H1 (cell line): ENCODE results near the gene SVOPL. TPM values are rescaled to one million over a fixed set of nuclear protein-coding genes. Genes with fewer than 3 reads are reported as not detected.

Experiments
- CTCF ChIA-PET: fragments of 300-600 bp; sonication (Branson Sonifier 250); formaldehyde crosslinking; loops from one replicate; lab custom pipeline; 2021; ENCODE audit not compliant: partially characterized antibody; lab: Charles Lee
- POLR2A ChIA-PET: fragments of 300-600 bp; sonication (Branson Sonifier 250); formaldehyde crosslinking; loops from one replicate; lab custom pipeline; 2021; ENCODE audit warnings: inconsistent platforms; ENCODE audit not compliant: partially characterized antibody; lab: Charles Lee
- DNase-seq, 2 experiments: peaks; one replicate each; pipeline versions ENCODE4 v3.0.0 to v3.0.0-alpha.2; 2010 to 2022; ENCODE audit warnings: low spot score in 2 of 2, low read depth in 1 of 2, mixed read lengths in 1 of 2
- FAIRE-seq: peaks from 2 replicates; lab custom pipeline; 2011; peaks lifted over from hg19 to GRCh38; lab: Jason Lieb, UNC
- H2AFZ ChIP-seq: 2 replicates; pipeline ENCODE4 v1.8.1; 2012; ENCODE audit warnings: low read length, inconsistent platforms
- H2AK5ac ChIP-seq: 2 replicates; pipeline ENCODE4 v1.6.1; 2013; ENCODE audit warnings: low read depth, low read length
- H2BK120ac ChIP-seq: replicated peaks from 2 replicates; pipeline ENCODE3; 2013; ENCODE audit warnings: low read depth, low read length, inconsistent platforms
- H2BK12ac ChIP-seq: 2 replicates; pipeline ENCODE4 v1.6.1; 2013; ENCODE audit warnings: low read depth, low read length
- H2BK15ac ChIP-seq: 2 replicates; pipeline ENCODE4 v1.6.1; 2013; ENCODE audit warnings: low read length
- H2BK20ac ChIP-seq: 2 replicates; pipeline ENCODE4 v1.6.1; 2013; ENCODE audit warnings: low read length
- H2BK5ac ChIP-seq: 2 replicates; pipeline ENCODE4 v1.6.1; 2013; ENCODE audit warnings: low read depth, low read length
- H3K14ac ChIP-seq: 2 replicates; pipeline ENCODE4 v1.6.1; 2013; ENCODE audit warnings: inconsistent platforms; ENCODE audit not compliant: insufficient read length
- H3K18ac ChIP-seq: 2 replicates; pipeline ENCODE4 v1.6.1; 2013; ENCODE audit warnings: low read length; ENCODE audit errors: extremely low read depth
- H3K23ac ChIP-seq: 2 replicates; pipeline ENCODE4 v1.6.1; 2013; ENCODE audit warnings: inconsistent platforms; ENCODE audit not compliant: insufficient read length
- H3K23me2 ChIP-seq: 2 replicates; pipeline ENCODE4 v1.6.1; 2013; ENCODE audit warnings: low read depth, low read length
- H3K27ac ChIP-seq: 2 replicates; pipeline ENCODE4 v1.6.1; 2011; ENCODE audit warnings: low read depth, low read length, inconsistent platforms
- H3K27me3 ChIP-seq, 4 experiments: replicated peaks in 1 of 4; 1 replicate in 1 of 4; 2 replicates in 3 of 4; pipeline versions ENCODE4 v1.6.1 to v1.8.1; 2011 to 2013; ENCODE audit warnings: low read length in 3 of 4, mild to moderate bottlenecking in 3 of 4, inconsistent platforms in 2 of 4, mixed read lengths in 2 of 4, moderate library complexity in 1 of 4; ENCODE audit not compliant: control insufficient read depth in 3 of 4, insufficient read depth in 3 of 4; ENCODE audit errors: extremely low read depth in 1 of 4
- H3K36me3 ChIP-seq, 4 experiments: 2 replicates each; pipeline versions ENCODE4 v1.6.1 to v1.8.1; 2011 to 2013; ENCODE audit warnings: mild to moderate bottlenecking in 4 of 4, low read length in 3 of 4, moderate library complexity in 2 of 4, control low read depth in 1 of 4, inconsistent platforms in 1 of 4; ENCODE audit not compliant: insufficient read depth in 4 of 4, control insufficient read depth in 2 of 4
- H3K4ac ChIP-seq: replicated peaks from 2 replicates; pipeline ENCODE3; 2013; ENCODE audit warnings: low read length, low read depth, mixed read lengths, inconsistent platforms; ENCODE audit not compliant: insufficient read length
- H3K4me1 ChIP-seq, 4 experiments: replicated peaks in 1 of 4; 1 replicate in 1 of 4; 2 replicates in 3 of 4; pipeline versions ENCODE4 v1.6.1 to v1.8.1; 2011 to 2013; ENCODE audit warnings: low read length in 3 of 4, inconsistent platforms in 2 of 4, mixed read lengths in 1 of 4; ENCODE audit not compliant: insufficient read depth in 4 of 4, control insufficient read depth in 3 of 4
- H3K4me2 ChIP-seq, 2 experiments: 2 replicates each; pipeline versions ENCODE4 v1.6.1 to v1.8.1; 2011 to 2013; ENCODE audit warnings: low read depth in 2 of 2, low read length in 2 of 2, control low read depth in 1 of 2, inconsistent platforms in 1 of 2, mild to moderate bottlenecking in 1 of 2; ENCODE audit not compliant: insufficient read depth in 1 of 2
- H3K4me3 ChIP-seq, 4 experiments: fragments of 200-600, 300-600 bp in 1 of 4; sonication (generic), shearing (Covaris generic), sonication (Bioruptor Twin) in 1 of 4; 2 replicates each; pipeline versions ENCODE4 v1.5.1 to v1.8.1; 2011 to 2016; ENCODE audit warnings: low read length in 4 of 4, low read depth in 3 of 4, control low read depth in 2 of 4, inconsistent platforms in 2 of 4, mild to moderate bottlenecking in 2 of 4, mixed read lengths in 1 of 4, moderate library complexity in 1 of 4; ENCODE audit not compliant: insufficient read depth in 2 of 4; ENCODE audit errors: extremely low read depth in 1 of 4
- H3K56ac ChIP-seq: replicated peaks from 2 replicates; pipeline ENCODE3; 2013; ENCODE audit warnings: low read depth, mild to moderate bottlenecking, mixed read lengths, low read length, inconsistent platforms; ENCODE audit not compliant: insufficient read length
- H3K79me1 ChIP-seq: 2 replicates; pipeline ENCODE4 v1.6.1; 2013; ENCODE audit warnings: low read depth, low read length, control low read depth
- H3K79me2 ChIP-seq, 2 experiments: 2 replicates each; pipeline versions ENCODE4 v1.6.1 to v1.8.1; 2012 to 2013; ENCODE audit warnings: low read length in 2 of 2, mild to moderate bottlenecking in 2 of 2, inconsistent platforms in 1 of 2; ENCODE audit not compliant: insufficient read depth in 2 of 2, control insufficient read depth in 1 of 2
- H3K9ac ChIP-seq, 4 experiments: replicated peaks in 1 of 4; 1 replicate in 1 of 4; 2 replicates in 3 of 4; pipeline versions ENCODE4 v1.6.1 to v1.8.1; 2011 to 2013; ENCODE audit warnings: low read depth in 3 of 4, low read length in 3 of 4, control low read depth in 2 of 4, mild to moderate bottlenecking in 2 of 4, moderate library complexity in 2 of 4, inconsistent platforms in 1 of 4; ENCODE audit errors: extremely low read depth in 1 of 4
- H3K9me3 ChIP-seq, 2 experiments: 2 replicates each; pipeline versions ENCODE4 v1.6.1 to v1.8.1; 2012 to 2013; ENCODE audit warnings: mild to moderate bottlenecking in 2 of 2, moderate library complexity in 2 of 2, control low read depth in 1 of 2, inconsistent platforms in 1 of 2, low read depth in 1 of 2, low read length in 1 of 2, mixed read lengths in 1 of 2; ENCODE audit not compliant: insufficient read depth in 2 of 2
- H4K20me1 ChIP-seq, 2 experiments: replicated peaks in 1 of 2; 2 replicates each; pipeline versions ENCODE3 to v1.8.1; 2011 to 2013; ENCODE audit warnings: inconsistent platforms in 2 of 2, low read length in 2 of 2, mild to moderate bottlenecking in 1 of 2; ENCODE audit not compliant: insufficient read depth in 2 of 2, control insufficient read depth in 1 of 2
- H4K5ac ChIP-seq: 2 replicates; pipeline ENCODE4 v1.6.1; 2013; ENCODE audit warnings: low read length, low read depth, mixed read lengths, inconsistent platforms; ENCODE audit not compliant: insufficient read length
- H4K8ac ChIP-seq: 2 replicates; pipeline ENCODE4 v1.8.0; 2013; ENCODE audit warnings: mild to moderate bottlenecking, moderate library complexity, low read length, inconsistent platforms; ENCODE audit not compliant: insufficient read depth; ENCODE audit errors: extremely low read depth
- H4K91ac ChIP-seq: replicated peaks from 2 replicates; pipeline ENCODE3; 2013; ENCODE audit warnings: low read length, mixed read lengths, inconsistent platforms; ENCODE audit not compliant: insufficient read length
- BRCA1 ChIP-seq: IDR thresholded peaks from 2 replicates; pipeline ENCODE4 v1.6.1; 2012; ENCODE audit warnings: low read depth, low read length, improper control_type of control experiment
- CREB1 ChIP-seq: IDR thresholded peaks from 2 replicates; pipeline ENCODE4 v1.6.1; 2012; ENCODE audit warnings: inconsistent platforms
- ZNF274 ChIP-seq: IDR thresholded peaks from 2 replicates; pipeline ENCODE4 v1.7.0; 2012; ENCODE audit warnings: low read length, borderline replicate concordance; ENCODE audit errors: extremely low read depth
- WGBS, 2 experiments: shearing (Covaris generic) in 1 of 2; methylation state at CpG; one replicate each; pipeline versions ENCODE4 v1.1.6 to v1.1.7; 2013 to 2015; ENCODE audit warnings: low lambda C conversion rate in 2 of 2, mixed read lengths in 2 of 2, inconsistent platforms in 1 of 2, low coverage in 1 of 2, missing lambda C conversion rate in 1 of 2; ENCODE audit not compliant: insufficient replicate concordance in 2 of 2, insufficient coverage in 1 of 2, insufficient read length in 1 of 2; ENCODE audit errors: extremely low coverage in 1 of 2, missing lambda C conversion rate in 1 of 2; 5-methylcytosine and 5-hydroxymethylcytosine counted together
- polyA plus RNA-seq, 7 experiments: library from polyadenylated mRNA; depleted of rRNA in 3 of 7; stranded (reverse) in 5 of 7; unstranded in 2 of 7; fragments of >200 nt in 5 of 7; fragments of 200-250 nt in 2 of 7; gene quantifications; 1 replicate in 5 of 7; 2 replicates in 1 of 7; 4 replicates in 1 of 7; pipeline versions ENCODE4 v1.2.1 to v1.2.3, GENCODE V29; 2011 to 2013; ENCODE audit warnings: missing spikeins in 2 of 7, mixed read lengths in 2 of 7
- total RNA-seq: library from RNA; stranded (reverse); fragmentation: NEBNext Ultra II Directional; extraction: Animal tissue kit (Norgen Biotek cat#: 25700); gene quantifications from 2 replicates; pipeline ENCODE4 v1.2.1, GENCODE V29; 2021
- TF ChIP-seq, protein P1 (sequence below), 3 experiments: IDR thresholded peaks; 1 replicate in 2 of 3; 2 replicates in 1 of 3; pipeline versions ENCODE4 v1.5.1 to v1.6.1; 2011; ENCODE audit warnings: low read length in 3 of 3, mild to moderate bottlenecking in 3 of 3, inconsistent platforms in 2 of 3, low read depth in 1 of 3, moderate library complexity in 1 of 3; ENCODE audit not compliant: insufficient read depth in 1 of 3; ENCODE audit errors: control extremely low read depth in 1 of 3

The SVOPL gene
- total and polyA plus RNA-seq, 2 of the 8 experiments (the other 6 are each of a cell fraction or from before 2014, with no cell fraction given): 1.1 to 1.4 TPM

GRCh38 chr7:138710536-138711385 is 9.6 kb upstream of the SVOPL start:
- Histone ChIP-seq H4K8ac (no peak overlapping the region), H3K4me1 (no peaks in the 10 kb centered on the region), H3K14ac (no peak overlapping the region), H2BK120ac (no peak overlapping the region), H3K79me1 (no peaks in the 10 kb centered on the region), H3K23me2 (no peaks in the 10 kb centered on the region), H3K27ac (no peak overlapping the region), H3K27me3 (no peaks in the 10 kb centered on the region), H3K4ac (no peak overlapping the region), H3K4me2 (no peak overlapping the region), H3K4me3 (no peak overlapping the region), H2AK5ac (no peak overlapping the region), H3K56ac (no peak overlapping the region), H3K36me3 (no peaks in the 10 kb centered on the region), H3K9me3 (no peaks in the 10 kb centered on the region), H3K18ac (no peak overlapping the region), H3K79me2 (no peaks in the 10 kb centered on the region), H3K9ac (no peak overlapping the region), H2BK12ac (no peak overlapping the region), H3K23ac (no peak overlapping the region), H4K5ac (no peak overlapping the region), H4K91ac (no peak overlapping the region), H2BK5ac (no peak overlapping the region), H2AFZ (no peak overlapping the region), H4K20me1 (no peaks in the 10 kb centered on the region), H2BK15ac (no peak overlapping the region), H2BK20ac (no peak overlapping the region)
- DNase-seq (no peak), FAIRE-seq (no peak)
- CTCF ChIA-PET: interaction anchor here (1.2 to 1.3 kb wide), 2 partner anchors 16 to 28 kb away, joined by 4 read pairs; no protein-coding TSS in a partner anchor
- TF ChIP-seq ZNF274: no peak
- TF ChIP-seq, protein P1, sequence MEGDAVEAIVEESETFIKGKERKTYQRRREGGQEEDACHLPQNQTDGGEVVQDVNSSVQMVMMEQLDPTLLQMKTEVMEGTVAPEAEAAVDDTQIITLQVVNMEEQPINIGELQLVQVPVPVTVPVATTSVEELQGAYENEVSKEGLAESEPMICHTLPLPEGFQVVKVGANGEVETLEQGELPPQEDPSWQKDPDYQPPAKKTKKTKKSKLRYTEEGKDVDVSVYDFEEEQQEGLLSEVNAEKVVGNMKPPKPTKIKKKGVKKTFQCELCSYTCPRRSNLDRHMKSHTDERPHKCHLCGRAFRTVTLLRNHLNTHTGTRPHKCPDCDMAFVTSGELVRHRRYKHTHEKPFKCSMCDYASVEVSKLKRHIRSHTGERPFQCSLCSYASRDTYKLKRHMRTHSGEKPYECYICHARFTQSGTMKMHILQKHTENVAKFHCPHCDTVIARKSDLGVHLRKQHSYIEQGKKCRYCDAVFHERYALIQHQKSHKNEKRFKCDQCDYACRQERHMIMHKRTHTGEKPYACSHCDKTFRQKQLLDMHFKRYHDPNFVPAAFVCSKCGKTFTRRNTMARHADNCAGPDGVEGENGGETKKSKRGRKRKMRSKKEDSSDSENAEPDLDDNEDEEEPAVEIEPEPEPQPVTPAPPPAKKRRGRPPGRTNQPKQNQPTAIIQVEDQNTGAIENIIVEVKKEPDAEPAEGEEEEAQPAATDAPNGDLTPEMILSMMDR (IDR thresholded peaks at IDR 0.05; ENCODE audit: control extremely low read depth in 1 of 3, insufficient read depth in 1 of 3, low read depth in 1 of 3, low read length in 3 of 3): no peak
- TF ChIP-seq BRCA1: no peak
- TF ChIP-seq CREB1: no peak
- POLR2A ChIA-PET: no interaction called here
- 90% methylated on average over 15 of the region's 15 CpGs; no CpG with 5 or more reads in 1 of the 2 experiments for WGBS, 2 experiments
